ENCODE measurements around the gene BOD1L1.

BOD1L1 gene

GRCh38 chr4:13659341-13660070 is 32.0 kb upstream of the BOD1L1 start:
- TF ChIP-seq, protein P1, sequence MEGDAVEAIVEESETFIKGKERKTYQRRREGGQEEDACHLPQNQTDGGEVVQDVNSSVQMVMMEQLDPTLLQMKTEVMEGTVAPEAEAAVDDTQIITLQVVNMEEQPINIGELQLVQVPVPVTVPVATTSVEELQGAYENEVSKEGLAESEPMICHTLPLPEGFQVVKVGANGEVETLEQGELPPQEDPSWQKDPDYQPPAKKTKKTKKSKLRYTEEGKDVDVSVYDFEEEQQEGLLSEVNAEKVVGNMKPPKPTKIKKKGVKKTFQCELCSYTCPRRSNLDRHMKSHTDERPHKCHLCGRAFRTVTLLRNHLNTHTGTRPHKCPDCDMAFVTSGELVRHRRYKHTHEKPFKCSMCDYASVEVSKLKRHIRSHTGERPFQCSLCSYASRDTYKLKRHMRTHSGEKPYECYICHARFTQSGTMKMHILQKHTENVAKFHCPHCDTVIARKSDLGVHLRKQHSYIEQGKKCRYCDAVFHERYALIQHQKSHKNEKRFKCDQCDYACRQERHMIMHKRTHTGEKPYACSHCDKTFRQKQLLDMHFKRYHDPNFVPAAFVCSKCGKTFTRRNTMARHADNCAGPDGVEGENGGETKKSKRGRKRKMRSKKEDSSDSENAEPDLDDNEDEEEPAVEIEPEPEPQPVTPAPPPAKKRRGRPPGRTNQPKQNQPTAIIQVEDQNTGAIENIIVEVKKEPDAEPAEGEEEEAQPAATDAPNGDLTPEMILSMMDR (IDR thresholded peaks at IDR 0.05), result no peak
- no peaks in the 10 kb centered on the region for H3K27me3 Mint-ChIP-seq (ENCODE audit: low read depth, poor library complexity)
- H3K4me3 Mint-ChIP-seq, result no peak overlapping the region
- H3K9me3 Mint-ChIP-seq, result peaks cover 3% of the 10 kb centered on the region
- no peaks in the 10 kb centered on the region for H3K36me3 Mint-ChIP-seq (ENCODE audit: low read depth)
- no peak for DNase-seq
- H3K4me1 Mint-ChIP-seq, result peaks cover 5% of the 10 kb centered on the region
- H3K27ac Mint-ChIP-seq, result no peak overlapping the region

- Mint-ChIP-seq H3K36me3 (ENCODE audit: low read depth) (no peaks in the 10 kb centered on the region), H3K4me3 (peak overlapping the region; percentile 70), H3K4me1 (peaks cover 5% of the 10 kb centered on the region), H3K27ac (no peak overlapping the region), H3K9me3 (no peaks in the 10 kb centered on the region), H3K27me3 (ENCODE audit: low read depth, poor library complexity) (peaks cover 11% of the 10 kb centered on the region)
- peak; percentile 57 for DNase-seq
- TF ChIP-seq, protein P1 (IDR thresholded peaks at IDR 0.05), result peak; percentile 80
Observed at GRCh38 chr4:13656569-13657405, 29.3 kb upstream of the BOD1L1 start.

- H3K27ac Mint-ChIP-seq, result no peak overlapping the region
Observed at GRCh38 chr4:13654162-13654797, 26.8 kb upstream of the BOD1L1 start.

DNA sequence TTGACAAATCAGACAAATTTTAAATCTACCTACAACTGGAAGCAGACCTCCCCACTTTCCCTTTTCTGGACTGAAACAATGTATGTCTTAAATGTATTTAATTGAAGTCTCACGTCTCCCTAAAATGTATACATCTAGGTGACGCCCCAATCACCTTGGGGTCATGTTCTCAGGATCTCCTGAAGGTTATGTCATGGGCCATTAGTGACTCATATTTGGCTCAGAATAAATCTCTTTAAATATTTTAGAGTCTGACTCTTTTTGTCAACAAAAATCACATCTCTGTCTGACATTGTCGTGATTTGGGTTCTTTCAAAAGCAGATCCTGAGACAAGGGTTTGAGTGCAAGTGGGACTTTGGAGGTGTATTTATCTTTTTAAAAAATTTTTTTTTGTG is 26.2 kb upstream of the BOD1L1 start:
- Mint-ChIP-seq H3K36me3 (ENCODE audit: low read depth) (no peaks in the 10 kb centered on the region), H3K4me3 (peak overlapping the region; percentile 85), H3K27me3 (ENCODE audit: low read depth, poor library complexity) (peaks cover 11% of the 10 kb centered on the region), H3K4me1 (peaks cover 8% of the 10 kb centered on the region), H3K27ac (no peak overlapping the region), H3K9me3 (no peaks in the 10 kb centered on the region)
- TF ChIP-seq, protein P1 (IDR thresholded peaks at IDR 0.05), result no peak
- DNase-seq, result no peak

More at GRCh38 chr4:13654162-13654797, 26.8 kb upstream of the BOD1L1 start:
- peak; percentile 91 for DNase-seq
- TF ChIP-seq, protein P1 (IDR thresholded peaks at IDR 0.05), result peak; percentile 90
- Mint-ChIP-seq H3K27me3 (ENCODE audit: low read depth, poor library complexity) (peaks cover 11% of the 10 kb centered on the region), H3K9me3 (no peaks in the 10 kb centered on the region), H3K4me3 (peak overlapping the region; percentile 85), H3K36me3 (ENCODE audit: low read depth) (no peaks in the 10 kb centered on the region), H3K4me1 (peaks cover 7% of the 10 kb centered on the region)

- Mint-ChIP-seq H3K27me3 (ENCODE audit: low read depth, poor library complexity) (peaks cover 15% of the 10 kb centered on the region), H3K27ac (no peak overlapping the region)
Observed at GRCh38 chr4:13647031-13647430, 19.5 kb upstream of the BOD1L1 start.

More at GRCh38 chr4:13647031-13647430, 19.5 kb upstream of the BOD1L1 start:
- DNase-seq, result no peak
- peaks cover 4% of the 10 kb centered on the region for H3K4me1 Mint-ChIP-seq
- H3K4me3 Mint-ChIP-seq, result no peak overlapping the region
- TF ChIP-seq, protein P1 (IDR thresholded peaks at IDR 0.05), result no peak
- no peaks in the 10 kb centered on the region for H3K36me3 Mint-ChIP-seq (ENCODE audit: low read depth)
- H3K9me3 Mint-ChIP-seq, result no peaks in the 10 kb centered on the region
